ENCODE data around the gene FBXO33.

- no peak for TF ChIP-seq POLR2AphosphoS5 (IDR thresholded peaks at IDR 0.05; ENCODE audit: borderline replicate concordance, low read depth, low read length)
- no peak for TF ChIP-seq EZH2 (IDR thresholded peaks at IDR 0.05)
- no peak for TF ChIP-seq FOXP2 (optimal IDR thresholded peaks at IDR 0.05; ENCODE audit: control extremely low read depth, extremely low read length, insufficient read depth)
These were observed 42.2 kb upstream of the FBXO33 start for GRCh38 chr14:39474416-39474911.

Measured in SK-N-MC (cell line).